ENCODE measurements around the gene PARS2. TPM values are rescaled to one million over a fixed set of nuclear protein-coding genes. Genes with fewer than 3 reads are reported as not detected.

Gene PARS2
- total RNA-seq, 4 donors from 2014 or later: 1.4 to 4.6 (median 2.0) TPM

GRCh38 chr1:54754486-54755285, 9.6 kb downstream of the PARS2 start:
- no peak for TF ChIP-seq CTCF (IDR thresholded peaks at IDR 0.05)
- ATAC-seq (ENCODE audit: low FRiP score): no peak
- DNase-seq (ENCODE audit: low spot score): no peak

GRCh38 chr1:54754045-54754444, 10.3 kb downstream of the PARS2 start:
- TF ChIP-seq CTCF (IDR thresholded peaks at IDR 0.05): no peak
- ATAC-seq (ENCODE audit: low FRiP score) (no peak), DNase-seq (ENCODE audit: low spot score) (no peak)

GRCh38 chr1:54751426-54751825, 12.9 kb downstream of the PARS2 start:
- ATAC-seq (ENCODE audit: low FRiP score) (no peak), DNase-seq (ENCODE audit: low spot score) (no peak)
- no peak for TF ChIP-seq CTCF (IDR thresholded peaks at IDR 0.05)

- ATAC-seq (ENCODE audit: low FRiP score): no peak
- TF ChIP-seq CTCF (IDR thresholded peaks at IDR 0.05): no peak
- no peak for DNase-seq (ENCODE audit: low spot score)
Measured at GRCh38 chr1:54750596-54750995, 13.7 kb downstream of the PARS2 start.

GRCh38 chr1:54748094-54748835, 16.1 kb downstream of the PARS2 start:
- TF ChIP-seq CTCF (IDR thresholded peaks at IDR 0.05): no peak
- DNase-seq (ENCODE audit: low spot score) (no peak), ATAC-seq (ENCODE audit: low FRiP score) (no peak)

- no peak for DNase-seq (ENCODE audit: low spot score)
- no peak for ATAC-seq (ENCODE audit: low FRiP score)
- TF ChIP-seq CTCF (IDR thresholded peaks at IDR 0.05): no peak
Measured at GRCh38 chr1:54745864-54746263, 18.5 kb downstream of the PARS2 start.
